Measurements from ENCODE around the gene USP10.
A peak's percentile ranks its signal among the peaks of the same experiment; 100 is the strongest.

Gene USP10

DNA sequence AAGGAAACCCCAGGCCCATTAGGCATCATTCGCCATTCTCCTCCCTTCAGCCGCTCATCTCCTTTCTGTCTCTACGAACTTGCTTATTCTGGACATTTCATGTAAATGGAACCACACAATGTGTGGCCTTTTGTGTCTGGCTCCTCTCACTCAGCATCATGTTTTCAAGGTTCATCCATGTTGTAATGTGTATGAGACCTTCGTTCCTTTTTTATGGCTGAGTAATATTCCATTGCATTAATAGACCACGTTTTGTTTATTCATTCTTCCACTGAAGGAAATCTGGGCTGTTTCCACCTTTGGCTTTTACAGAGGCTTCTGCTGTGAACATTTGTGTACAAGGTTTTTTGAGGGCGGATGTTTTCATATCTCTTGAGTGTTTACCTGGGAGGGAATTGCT is 123.2 kb downstream of the USP10 start:
- no peak for DNase-seq (ENCODE audit: low spot score)

- peak; percentile 44 for DNase-seq (ENCODE audit: low spot score)
These were observed 123.7 kb downstream of the USP10 start for GRCh38 chr16:84823484-84823883.

- no peak for DNase-seq (ENCODE audit: low spot score)
These were observed 124.1 kb downstream of the USP10 start for GRCh38 chr16:84823926-84824325.

GRCh38 chr16:84825896-84826557 is 126.2 kb downstream of the USP10 start:
- DNase-seq (ENCODE audit: low spot score): peak; percentile 61

DNA sequence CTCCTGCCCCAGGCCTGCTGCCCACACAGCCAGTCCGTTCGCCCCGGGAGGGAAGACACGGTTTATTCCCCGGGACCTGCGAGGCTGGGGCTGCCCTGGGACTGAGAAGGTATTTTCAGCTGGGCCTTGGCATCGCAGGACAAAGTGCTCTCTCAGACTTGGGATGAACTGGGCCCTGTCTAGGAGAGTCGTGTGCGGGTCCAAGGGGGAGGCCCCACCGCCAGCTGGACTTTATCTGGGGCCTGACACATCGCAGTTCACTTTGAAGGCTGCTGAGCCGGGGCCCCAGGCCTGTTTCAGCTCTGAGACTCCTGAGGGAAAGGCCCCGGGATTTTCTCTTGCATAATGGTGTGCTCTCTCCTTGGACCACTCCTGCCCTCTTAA is 126.8 kb downstream of the USP10 start:
- no peak for DNase-seq (ENCODE audit: low spot score)

- no peak for DNase-seq (ENCODE audit: low spot score)
These were observed 127.4 kb downstream of the USP10 start for GRCh38 chr16:84827131-84827574.

DNA sequence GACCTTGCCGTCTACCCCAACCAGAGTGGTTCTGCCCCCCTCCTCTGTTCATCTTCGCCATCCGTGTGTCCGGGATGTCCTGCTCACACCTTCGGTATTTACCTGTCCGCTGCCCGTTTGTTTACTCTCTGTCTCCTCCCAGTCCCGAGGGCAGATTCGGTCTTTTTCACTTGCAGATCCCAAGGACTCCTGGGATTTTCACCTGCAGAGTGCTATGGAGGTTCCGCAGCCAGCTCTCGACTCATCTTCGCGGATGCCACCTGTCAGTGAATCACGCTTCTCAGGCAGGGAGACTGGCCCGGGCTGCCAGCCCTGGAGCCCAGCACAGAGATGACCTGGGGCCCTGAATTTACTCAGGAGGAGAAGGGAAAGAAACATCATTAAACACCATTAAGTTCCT is 128.1 kb downstream of the USP10 start:
- DNase-seq (ENCODE audit: low spot score): no peak

DNA sequence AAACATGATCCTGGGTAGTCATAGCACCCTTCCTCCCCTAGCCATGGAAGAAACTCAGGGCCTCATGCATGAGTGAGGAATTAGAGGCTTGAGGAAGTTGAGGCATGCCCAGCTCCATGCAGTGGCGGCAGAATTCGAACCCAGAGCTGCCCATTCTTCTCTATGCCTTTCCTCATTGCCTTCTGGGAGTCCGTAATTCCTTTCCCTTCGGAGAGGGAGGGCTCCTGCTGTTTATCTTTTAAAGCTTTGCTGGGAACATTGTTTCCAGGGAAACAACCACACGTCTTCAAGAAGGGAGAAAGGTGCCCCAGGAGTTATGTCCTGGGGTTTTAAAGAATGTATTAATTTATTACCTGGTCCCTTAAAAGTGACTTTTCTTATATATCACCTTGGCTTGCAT is 128.5 kb downstream of the USP10 start:
- DNase-seq (ENCODE audit: low spot score): no peak

All from AG20443 (cell line).